ENCODE measurements around the gene GDI2. TPM values are rescaled to one million over a fixed set of nuclear protein-coding genes. Genes with fewer than 3 reads are reported as not detected.

Gene GDI2
- total and polyA plus RNA-seq, 3 experiments from 2014 or later: 171 to 319 (median 311) TPM

DNA sequence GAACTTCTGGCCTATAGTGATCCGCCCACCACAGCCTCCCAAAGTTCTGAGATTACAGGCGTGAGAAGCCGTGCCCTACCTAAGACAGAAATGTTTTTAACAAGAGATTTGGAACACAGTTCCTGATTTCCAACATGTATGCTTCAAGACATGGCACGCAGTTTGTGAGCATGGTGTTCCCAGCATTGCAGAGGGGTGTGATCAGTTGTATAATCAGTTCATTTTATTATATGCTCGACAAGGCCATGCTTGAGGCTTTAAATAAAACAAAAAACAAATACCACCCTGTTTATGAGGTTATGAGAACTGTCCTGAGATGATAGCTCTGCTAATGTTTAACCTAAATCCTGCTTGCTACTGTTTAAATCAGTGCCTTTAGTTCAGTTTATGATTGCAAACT, 68.4 kb downstream of the GDI2 start:
- no peak for DNase-seq
- Histone ChIP-seq H3K27me3 (ENCODE audit: insufficient read depth, low read length, poor library complexity, severe bottlenecking) (no peaks in the 10 kb centered on the region), H3K9me3 (ENCODE audit: low read length) (no peaks in the 10 kb centered on the region), H3K36me3 (ENCODE audit: insufficient read depth, low read length) (peaks cover 55% of the 10 kb centered on the region), H3K27ac (ENCODE audit: low read depth, low read length) (no peak overlapping the region), H3K4me1 (ENCODE audit: insufficient read depth, low read length) (no peaks in the 10 kb centered on the region), H3K4me3 (ENCODE audit: low read length) (no peak overlapping the region)
- no peaks in the 10 kb centered on the region for H3K27me3 Mint-ChIP-seq
- POLR2A ChIA-PET: no interaction called here
- CTCF ChIA-PET: interaction anchor here (1.4 kb wide), 1 partner anchor 14 kb away, joined by 3 read pairs; no protein-coding TSS in a partner anchor
- peak overlapping the region in 1 of 8 donors; percentile 50 for H3K27ac Mint-ChIP-seq
- H3K36me3 Mint-ChIP-seq: peaks cover 3 to 92% (median 28%) of the 10 kb centered on the region in 3 donors
- no peak overlapping the region for H3K4me3 Mint-ChIP-seq
- peaks cover 8 to 27% (median 10%) of the 10 kb centered on the region in 3 donors for H3K4me1 Mint-ChIP-seq
- no peaks in the 10 kb centered on the region for H3K9me3 Mint-ChIP-seq

DNA sequence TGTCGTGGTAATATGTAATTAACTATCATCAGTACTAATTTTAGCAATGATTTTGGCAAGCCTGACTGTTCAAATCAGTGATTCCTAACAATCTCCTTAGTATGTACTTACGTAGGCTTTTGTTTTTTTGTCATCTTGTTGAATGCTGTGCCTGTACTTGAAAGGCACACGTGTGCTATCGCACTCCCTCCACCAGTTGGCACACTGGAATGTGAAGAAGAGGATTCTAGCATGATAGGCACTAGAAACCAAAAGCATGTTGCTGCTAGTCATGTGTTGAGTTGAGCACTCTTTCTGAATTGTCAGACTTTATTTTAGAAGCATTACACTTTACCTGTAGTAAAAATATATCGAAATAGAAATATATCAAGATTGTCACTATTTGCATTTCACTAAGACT, 69.5 kb downstream of the GDI2 start:
- no peaks in the 10 kb centered on the region for H3K9me3 Mint-ChIP-seq
- Histone ChIP-seq H3K27me3 (ENCODE audit: insufficient read depth, low read length, poor library complexity, severe bottlenecking) (no peaks in the 10 kb centered on the region), H3K36me3 (ENCODE audit: insufficient read depth, low read length) (peaks cover 53% of the 10 kb centered on the region), H3K4me3 (ENCODE audit: low read length) (no peak overlapping the region), H3K4me1 (ENCODE audit: insufficient read depth, low read length) (no peaks in the 10 kb centered on the region), H3K9me3 (ENCODE audit: low read length) (no peaks in the 10 kb centered on the region), H3K27ac (ENCODE audit: low read depth, low read length) (no peak overlapping the region)
- ChIA-PET POLR2A (no interaction called here), CTCF (no interaction called here)
- no peaks in the 10 kb centered on the region for H3K27me3 Mint-ChIP-seq
- H3K4me1 Mint-ChIP-seq: peaks cover 8 to 24% (median 12%) of the 10 kb centered on the region in 3 donors
- H3K36me3 Mint-ChIP-seq: peaks cover 3 to 90% (median 30%) of the 10 kb centered on the region in 3 donors
- no peak overlapping the region for H3K4me3 Mint-ChIP-seq
- H3K27ac Mint-ChIP-seq: peak overlapping the region in 2 of 8 donors; percentile 35 to 47
- no peak for DNase-seq

DNA sequence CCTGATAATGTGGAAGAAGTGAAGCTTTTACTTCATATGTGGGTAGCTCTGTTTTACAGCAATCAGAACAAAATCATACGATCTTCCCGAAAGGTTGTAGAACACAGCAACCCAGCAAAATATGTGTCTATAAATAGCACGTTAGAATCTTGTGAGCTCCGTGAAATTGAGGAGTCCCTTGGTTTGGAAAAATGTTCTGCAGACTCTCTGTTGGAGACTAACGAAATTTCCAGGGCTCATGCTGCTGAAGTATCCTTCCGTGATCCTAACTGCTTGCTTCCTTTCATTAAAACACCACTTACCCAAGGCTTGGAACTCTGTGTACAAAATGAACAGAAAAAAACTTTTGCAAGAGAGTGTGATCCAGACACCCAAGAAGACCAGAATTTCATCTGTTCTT, 71.1 kb downstream of the GDI2 start:
- H3K36me3 Mint-ChIP-seq: peaks cover 3 to 87% (median 29%) of the 10 kb centered on the region in 3 donors

DNA sequence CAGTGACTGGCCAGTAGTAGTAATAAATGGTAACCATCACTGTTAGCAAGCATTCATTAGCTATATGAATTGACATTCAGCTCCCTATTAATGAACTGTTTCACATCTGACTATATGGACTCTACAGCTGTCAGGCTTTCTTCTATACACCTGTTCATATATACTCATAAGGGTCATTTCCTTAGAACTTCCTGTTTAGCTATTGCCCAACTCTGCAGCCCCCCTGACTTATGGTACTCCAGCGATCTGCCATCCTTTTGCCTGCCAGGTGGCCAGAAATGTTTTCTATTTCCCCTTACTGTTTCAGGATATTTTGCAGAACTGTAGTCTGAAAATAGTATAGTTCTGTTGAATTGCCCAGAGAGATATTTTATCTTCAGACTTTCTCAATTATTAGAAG, 72.0 kb downstream of the GDI2 start:
- H3K36me3 Mint-ChIP-seq: peaks cover 3 to 85% (median 25%) of the 10 kb centered on the region in 3 donors
- peak overlapping the region in 3 of 8 donors; percentile 1 to 83 (median 10) for H3K27ac Mint-ChIP-seq
- peaks cover 10 to 23% (median 13%) of the 10 kb centered on the region in 3 donors for H3K4me1 Mint-ChIP-seq
- Histone ChIP-seq H3K9me3 (ENCODE audit: low read length) (no peaks in the 10 kb centered on the region), H3K27ac (ENCODE audit: low read depth, low read length) (no peak overlapping the region), H3K27me3 (ENCODE audit: insufficient read depth, low read length, poor library complexity, severe bottlenecking) (no peaks in the 10 kb centered on the region), H3K36me3 (ENCODE audit: insufficient read depth, low read length) (peaks cover 37% of the 10 kb centered on the region), H3K4me3 (ENCODE audit: low read length) (no peak overlapping the region), H3K4me1 (ENCODE audit: insufficient read depth, low read length) (no peaks in the 10 kb centered on the region)
- no peak for DNase-seq
- ChIA-PET POLR2A (no interaction called here), CTCF (no interaction called here)
- H3K27me3 Mint-ChIP-seq: no peaks in the 10 kb centered on the region
- no peak overlapping the region for H3K4me3 Mint-ChIP-seq
- no peaks in the 10 kb centered on the region for H3K9me3 Mint-ChIP-seq

More for the DNA sequence above, 71.1 kb downstream of the GDI2 start:
- Histone ChIP-seq H3K4me3 (ENCODE audit: low read length) (no peak overlapping the region), H3K27me3 (ENCODE audit: insufficient read depth, low read length, poor library complexity, severe bottlenecking) (no peaks in the 10 kb centered on the region), H3K27ac (ENCODE audit: low read depth, low read length) (no peak overlapping the region), H3K4me1 (ENCODE audit: insufficient read depth, low read length) (no peaks in the 10 kb centered on the region), H3K36me3 (ENCODE audit: insufficient read depth, low read length) (peaks cover 45% of the 10 kb centered on the region), H3K9me3 (ENCODE audit: low read length) (no peaks in the 10 kb centered on the region)
- Mint-ChIP-seq H3K27ac (no peak overlapping the region), H3K4me3 (no peak overlapping the region), H3K9me3 (no peaks in the 10 kb centered on the region), H3K4me1 (peaks cover 9 to 20% (median 13%) of the 10 kb centered on the region in 3 donors), H3K27me3 (no peaks in the 10 kb centered on the region)
- ChIA-PET CTCF (interaction anchor here (1.3 kb wide), 1 partner anchor 10 kb away, joined by 3 read pairs; no protein-coding TSS in a partner anchor), POLR2A (no interaction called here)
- no peak for DNase-seq

DNA sequence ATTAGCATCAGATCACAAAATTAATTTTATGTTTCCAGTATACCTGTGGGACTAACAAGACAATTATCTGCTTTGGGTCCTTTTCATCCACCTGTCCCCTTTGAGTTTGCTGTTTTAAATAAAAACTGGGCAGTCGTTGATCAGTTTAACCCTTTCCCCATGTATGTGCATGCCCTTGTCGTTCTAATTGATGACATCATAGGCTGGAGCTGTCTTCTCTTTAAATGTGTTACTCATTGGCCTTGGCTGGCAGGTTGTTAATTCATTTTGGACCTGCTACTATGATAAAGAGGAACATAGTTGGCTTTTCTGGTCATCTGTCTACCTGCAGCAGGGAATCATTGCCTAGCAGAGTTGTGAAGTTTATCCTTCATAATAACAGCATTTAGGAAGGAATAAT, 74.8 kb downstream of the GDI2 start:
- H3K4me3 ChIP-seq (ENCODE audit: low read length): no peak overlapping the region
- no peak for DNase-seq
- H3K27ac Mint-ChIP-seq: peak overlapping the region in 2 of 8 donors; percentile 4 to 9
- ChIA-PET CTCF (no interaction called here), POLR2A (no interaction called here)
- no peak overlapping the region for H3K27ac ChIP-seq (ENCODE audit: low read depth, low read length)
- H3K36me3 ChIP-seq (ENCODE audit: insufficient read depth, low read length): peaks cover 29% of the 10 kb centered on the region
- H3K36me3 Mint-ChIP-seq: peaks cover 3 to 79% (median 16%) of the 10 kb centered on the region in 3 donors
- no peaks in the 10 kb centered on the region for H3K9me3 ChIP-seq (ENCODE audit: low read length)
- no peaks in the 10 kb centered on the region for H3K27me3 ChIP-seq (ENCODE audit: insufficient read depth, low read length, poor library complexity, severe bottlenecking)
- no peaks in the 10 kb centered on the region for H3K4me1 ChIP-seq (ENCODE audit: insufficient read depth, low read length)
- no peak overlapping the region for H3K4me3 Mint-ChIP-seq
- H3K4me1 Mint-ChIP-seq: peaks cover 20 to 39% (median 21%) of the 10 kb centered on the region in 3 donors
- no peaks in the 10 kb centered on the region for H3K9me3 Mint-ChIP-seq
- H3K27me3 Mint-ChIP-seq: no peaks in the 10 kb centered on the region

DNA sequence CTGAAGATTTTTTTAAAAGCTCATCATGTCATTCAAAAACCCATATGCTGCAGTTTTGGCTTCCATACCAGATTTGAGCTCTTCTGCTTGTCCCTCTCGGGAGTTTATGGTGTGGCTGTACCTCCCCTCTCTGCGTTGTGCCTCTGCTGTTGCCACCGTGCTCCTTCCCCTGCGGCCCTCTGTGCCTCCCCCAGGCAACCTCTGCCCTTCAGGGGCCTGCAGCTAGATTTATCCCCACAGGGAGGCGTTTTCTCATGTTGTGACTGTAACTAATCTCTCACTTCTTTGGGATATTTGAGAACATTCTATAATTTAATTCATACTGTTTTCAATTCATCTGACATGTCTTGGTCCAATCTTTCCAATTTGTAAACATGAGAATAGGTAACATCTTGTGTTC, 75.9 kb downstream of the GDI2 start:
- Mint-ChIP-seq H3K36me3 (peaks cover 3 to 81% (median 18%) of the 10 kb centered on the region in 3 donors), H3K4me3 (no peak overlapping the region), H3K9me3 (no peaks in the 10 kb centered on the region), H3K27ac (peak overlapping the region in 1 of 8 donors; percentile 69), H3K27me3 (no peaks in the 10 kb centered on the region), H3K4me1 (peaks cover 20 to 47% (median 21%) of the 10 kb centered on the region in 3 donors)
- ChIA-PET CTCF (no interaction called here), POLR2A (interaction anchor here (0.6 kb wide), 1 partner anchor 72 kb away, joined by 3 read pairs; no protein-coding TSS in a partner anchor)
- Histone ChIP-seq H3K36me3 (ENCODE audit: insufficient read depth, low read length) (peaks cover 20% of the 10 kb centered on the region), H3K4me3 (ENCODE audit: low read length) (no peak overlapping the region), H3K9me3 (ENCODE audit: low read length) (no peaks in the 10 kb centered on the region), H3K4me1 (ENCODE audit: insufficient read depth, low read length) (no peaks in the 10 kb centered on the region), H3K27ac (ENCODE audit: low read depth, low read length) (no peak overlapping the region), H3K27me3 (ENCODE audit: insufficient read depth, low read length, poor library complexity, severe bottlenecking) (no peaks in the 10 kb centered on the region)
- no peak for DNase-seq

DNA sequence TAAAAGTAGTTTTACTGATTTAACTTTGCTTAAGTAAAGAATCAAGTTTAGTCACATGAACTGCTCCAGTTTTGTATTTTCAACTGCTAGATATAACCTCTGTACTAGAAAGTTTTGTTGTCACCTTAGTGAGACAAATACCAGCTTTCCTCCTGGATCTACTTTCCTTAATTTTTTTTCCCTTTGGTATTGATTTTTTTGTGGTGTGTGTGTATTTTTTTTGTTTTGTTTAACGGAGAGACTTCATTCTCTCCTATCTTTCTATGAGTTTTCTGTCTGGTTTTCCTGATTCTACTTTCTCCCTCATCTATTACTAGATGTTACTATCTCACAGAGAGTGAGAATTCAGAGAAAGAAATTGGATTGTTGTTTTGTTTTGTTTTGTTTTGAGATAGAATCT, 76.6 kb downstream of the GDI2 start:
- Mint-ChIP-seq H3K9me3 (no peaks in the 10 kb centered on the region), H3K27me3 (no peaks in the 10 kb centered on the region), H3K27ac (peak overlapping the region in 2 of 8 donors; percentile 66 to 67), H3K4me1 (peaks cover 21 to 53% (median 27%) of the 10 kb centered on the region in 3 donors), H3K36me3 (peaks cover 3 to 82% (median 17%) of the 10 kb centered on the region in 3 donors), H3K4me3 (no peak overlapping the region)
- ChIA-PET CTCF (no interaction called here), POLR2A (no interaction called here)
- Histone ChIP-seq H3K27me3 (ENCODE audit: insufficient read depth, low read length, poor library complexity, severe bottlenecking) (no peaks in the 10 kb centered on the region), H3K9me3 (ENCODE audit: low read length) (no peaks in the 10 kb centered on the region), H3K4me3 (ENCODE audit: low read length) (no peak overlapping the region), H3K4me1 (ENCODE audit: insufficient read depth, low read length) (no peaks in the 10 kb centered on the region), H3K27ac (ENCODE audit: low read depth, low read length) (no peak overlapping the region), H3K36me3 (ENCODE audit: insufficient read depth, low read length) (peaks cover 14% of the 10 kb centered on the region)
- no peak for DNase-seq

DNA sequence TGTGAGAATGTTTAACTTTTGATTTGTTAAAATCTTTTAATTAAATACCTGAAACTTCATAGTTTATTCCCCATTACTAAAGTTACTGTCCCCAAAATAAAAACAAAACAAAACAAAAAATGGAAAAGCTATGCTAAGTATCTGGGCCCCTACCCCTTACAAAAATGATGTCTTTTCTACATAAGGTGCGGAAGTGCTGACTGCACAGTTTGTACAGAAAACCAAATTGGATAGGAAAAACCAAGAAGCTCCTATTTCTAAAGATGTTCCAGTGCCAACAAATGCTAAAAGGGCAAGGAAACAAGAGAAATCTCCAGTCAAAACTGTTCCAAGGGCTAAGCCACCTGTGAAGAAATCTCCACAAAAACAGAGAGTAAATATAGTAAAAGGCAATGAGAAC, 78.1 kb downstream of the GDI2 start:
- peak overlapping the region in 5 of 8 donors; percentile 5 to 61 (median 13) for H3K27ac Mint-ChIP-seq
- CTCF ChIA-PET: no interaction called here

More for the DNA sequence above, 78.1 kb downstream of the GDI2 start:
- no peak overlapping the region for H3K27ac ChIP-seq (ENCODE audit: low read depth, low read length)
- H3K36me3 ChIP-seq (ENCODE audit: insufficient read depth, low read length): peaks cover 17% of the 10 kb centered on the region
- POLR2A ChIA-PET: no interaction called here
- H3K9me3 ChIP-seq (ENCODE audit: low read length): no peaks in the 10 kb centered on the region
- Mint-ChIP-seq H3K9me3 (no peaks in the 10 kb centered on the region), H3K27me3 (no peaks in the 10 kb centered on the region), H3K36me3 (peaks cover 0 to 81% (median 21%) of the 10 kb centered on the region in 3 donors), H3K4me1 (peaks cover 21 to 43% (median 36%) of the 10 kb centered on the region in 3 donors), H3K4me3 (no peak overlapping the region)
- H3K4me3 ChIP-seq (ENCODE audit: low read length): no peak overlapping the region
- no peak for DNase-seq
- H3K4me1 ChIP-seq (ENCODE audit: insufficient read depth, low read length): no peaks in the 10 kb centered on the region
- no peaks in the 10 kb centered on the region for H3K27me3 ChIP-seq (ENCODE audit: insufficient read depth, low read length, poor library complexity, severe bottlenecking)
